ENCODE measurements around the gene TRIO. TPM values are rescaled to one million over a fixed set of nuclear protein-coding genes. Genes with fewer than 3 reads are reported as not detected.

TRIO gene
- total RNA-seq, 4 donors from 2014 or later = 112 to 155 (median 145) TPM

DNA sequence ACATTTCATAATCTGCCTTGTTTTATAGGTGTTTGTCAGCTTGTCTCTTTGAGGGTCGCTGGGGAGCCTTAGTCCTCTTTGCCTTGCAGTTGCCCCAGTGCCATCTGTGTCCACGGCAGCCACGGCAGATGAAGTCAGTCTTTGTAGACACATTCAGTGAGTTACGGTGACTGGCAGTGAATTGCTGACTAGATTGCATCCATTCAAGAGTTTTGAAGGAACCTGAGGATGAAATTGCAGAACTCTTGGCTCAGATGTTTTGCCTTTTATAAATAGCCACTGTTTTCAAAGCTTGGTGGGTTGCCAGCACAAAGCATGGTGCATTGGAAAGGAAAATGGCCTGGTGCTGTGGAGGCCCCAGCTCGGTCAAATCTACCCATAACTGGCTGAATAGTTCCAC, 125.6 kb downstream of the TRIO start:
- no peak for DNase-seq (ENCODE audit: extremely low spot score)
- Histone ChIP-seq H3K4me1 (peaks cover 61 to 78% (median 68%) of the 10 kb centered on the region in 4 donors), H3K36me3 (peaks cover 0 to 9% (median 7%) of the 10 kb centered on the region in 4 donors), H3K27ac (replicated peaks in 1 of 4) (peak overlapping the region; percentile 70 to 76 (median 74)), H3K4me3 (no peak overlapping the region), H3K9me3 (no peaks in the 10 kb centered on the region), H3K27me3 (no peaks in the 10 kb centered on the region)
- TF ChIP-seq, protein P1, sequence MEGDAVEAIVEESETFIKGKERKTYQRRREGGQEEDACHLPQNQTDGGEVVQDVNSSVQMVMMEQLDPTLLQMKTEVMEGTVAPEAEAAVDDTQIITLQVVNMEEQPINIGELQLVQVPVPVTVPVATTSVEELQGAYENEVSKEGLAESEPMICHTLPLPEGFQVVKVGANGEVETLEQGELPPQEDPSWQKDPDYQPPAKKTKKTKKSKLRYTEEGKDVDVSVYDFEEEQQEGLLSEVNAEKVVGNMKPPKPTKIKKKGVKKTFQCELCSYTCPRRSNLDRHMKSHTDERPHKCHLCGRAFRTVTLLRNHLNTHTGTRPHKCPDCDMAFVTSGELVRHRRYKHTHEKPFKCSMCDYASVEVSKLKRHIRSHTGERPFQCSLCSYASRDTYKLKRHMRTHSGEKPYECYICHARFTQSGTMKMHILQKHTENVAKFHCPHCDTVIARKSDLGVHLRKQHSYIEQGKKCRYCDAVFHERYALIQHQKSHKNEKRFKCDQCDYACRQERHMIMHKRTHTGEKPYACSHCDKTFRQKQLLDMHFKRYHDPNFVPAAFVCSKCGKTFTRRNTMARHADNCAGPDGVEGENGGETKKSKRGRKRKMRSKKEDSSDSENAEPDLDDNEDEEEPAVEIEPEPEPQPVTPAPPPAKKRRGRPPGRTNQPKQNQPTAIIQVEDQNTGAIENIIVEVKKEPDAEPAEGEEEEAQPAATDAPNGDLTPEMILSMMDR (IDR thresholded peaks at IDR 0.05) = no peak
- TF ChIP-seq POLR2AphosphoS5 (IDR thresholded peaks at IDR 0.05) = peak in 1 of 2 donors; percentile 5
- intact Hi-C loops (cut with DNase I) = loop anchor here (2.0 kb wide), 1 partner anchor 124 kb away; no protein-coding TSS in a partner anchor
- 47% methylated on average over 4 of the region's 5 CpGs for WGBS

DNA sequence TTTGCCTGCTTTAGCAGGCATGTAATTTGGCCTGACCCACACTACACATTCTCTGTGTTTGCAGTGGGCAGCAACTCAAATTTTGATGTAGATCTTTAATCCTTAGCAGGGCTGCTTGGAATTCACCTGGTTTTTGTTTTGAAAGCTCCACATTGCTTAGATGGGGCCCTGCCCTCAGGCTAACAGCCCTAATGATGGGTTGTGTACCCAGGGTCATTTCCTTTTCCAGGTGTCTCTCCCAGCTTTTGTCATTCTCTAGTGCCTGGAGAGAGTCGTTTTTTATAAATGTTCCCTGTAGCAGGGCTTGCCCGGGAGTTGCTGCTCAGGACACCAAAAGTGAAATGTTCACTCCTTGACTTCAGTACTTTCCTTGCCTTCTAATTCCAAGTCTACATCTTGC, 126.3 kb downstream of the TRIO start:
- Histone ChIP-seq H3K4me1 (peaks cover 58 to 77% (median 62%) of the 10 kb centered on the region in 4 donors), H3K27me3 (no peaks in the 10 kb centered on the region), H3K36me3 (peaks cover 0 to 9% (median 7%) of the 10 kb centered on the region in 4 donors), H3K4me3 (no peak overlapping the region), H3K27ac (replicated peaks in 1 of 4) (peak overlapping the region; percentile 70 to 76 (median 74)), H3K9me3 (no peaks in the 10 kb centered on the region)
- WGBS = 36% methylated on average over 2 of the region's 2 CpGs
- no peak for DNase-seq (ENCODE audit: extremely low spot score)
- TF ChIP-seq, protein P1 (IDR thresholded peaks at IDR 0.05) = no peak
- TF ChIP-seq EP300 (IDR thresholded peaks at IDR 0.05) = no peak
- intact Hi-C loops (cut with DNase I) = loop anchor here (2.0 kb wide), 1 partner anchor 125 kb away; no protein-coding TSS in a partner anchor

DNA sequence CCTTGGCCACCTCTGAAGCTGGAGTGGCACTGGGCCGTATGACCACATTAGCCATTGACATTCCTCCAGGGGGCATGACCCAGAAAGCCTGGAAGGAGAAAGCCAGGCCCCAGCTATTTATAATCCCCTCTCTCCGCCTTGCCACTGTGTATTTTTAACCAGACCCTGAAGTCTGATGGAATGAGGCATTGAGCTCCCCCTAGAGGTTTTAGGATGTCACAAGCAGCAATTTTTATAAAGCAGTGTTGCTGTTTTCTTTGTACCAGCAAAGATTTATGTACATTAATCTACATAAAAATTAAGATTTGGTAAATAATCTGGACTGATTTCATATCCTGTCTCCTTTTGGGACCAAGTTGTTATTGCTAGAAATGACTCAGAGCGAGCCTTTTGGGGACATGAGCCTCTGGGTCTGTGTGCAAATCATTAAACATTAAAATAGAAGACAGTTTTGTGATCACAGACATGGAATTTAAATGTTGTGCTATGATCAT, 127.1 kb downstream of the TRIO start:
- DNase-seq (ENCODE audit: extremely low spot score) = no peak
- Histone ChIP-seq H3K9me3 (no peaks in the 10 kb centered on the region), H3K4me1 (peaks cover 51 to 68% (median 54%) of the 10 kb centered on the region in 4 donors), H3K27ac (replicated peaks in 1 of 4) (peak overlapping the region; percentile 70 to 76 (median 74)), H3K4me3 (no peak overlapping the region), H3K36me3 (peaks cover 0 to 9% (median 7%) of the 10 kb centered on the region in 4 donors), H3K27me3 (no peaks in the 10 kb centered on the region)
- intact Hi-C loops (cut with DNase I) = no loop called here
- TF ChIP-seq EP300 (IDR thresholded peaks at IDR 0.05) = no peak
- TF ChIP-seq, protein P1 (IDR thresholded peaks at IDR 0.05) = peak; percentile 82
- 22% methylated on average over 3 of the region's 3 CpGs for WGBS

DNA sequence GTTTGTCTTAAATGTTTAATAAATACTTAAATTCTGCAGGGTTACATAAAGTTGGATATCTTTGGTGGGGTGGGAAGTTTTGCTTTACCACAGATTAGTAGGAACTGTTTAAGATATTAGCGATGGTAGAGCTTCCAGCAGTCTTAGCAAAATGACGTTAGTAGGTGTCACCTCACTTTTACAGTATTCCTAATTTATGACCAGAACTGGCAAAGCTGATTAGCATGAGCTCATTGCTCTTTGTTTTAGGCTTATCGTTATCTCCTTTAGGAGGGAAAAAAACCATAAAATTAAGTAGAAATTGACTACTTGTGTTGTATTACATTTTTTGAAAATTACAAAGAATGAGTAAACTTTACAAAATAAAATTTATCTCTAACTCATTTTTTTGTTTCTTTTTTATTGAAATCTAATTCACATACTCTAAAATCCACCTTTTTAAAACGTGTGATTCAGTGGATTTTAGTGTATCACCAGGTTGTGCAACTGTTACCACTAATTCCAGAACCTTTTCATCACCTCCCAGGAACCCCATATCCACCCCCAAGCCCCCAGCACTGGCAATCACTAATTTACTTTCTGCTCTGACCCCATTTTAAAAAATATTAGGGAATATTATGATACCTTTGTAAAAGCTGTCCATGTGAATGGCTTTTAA, 129.5 kb downstream of the TRIO start:
- DNase-seq (ENCODE audit: extremely low spot score) = no peak
- H3K9me3 ChIP-seq = no peaks in the 10 kb centered on the region
- peak overlapping the region in 2 of 4 donors; percentile 5 to 6 for H3K27ac ChIP-seq (replicated peaks in 1 of 4)
- intact Hi-C loops (cut with DNase I) = no loop called here
- no peak for TF ChIP-seq POLR2A (IDR thresholded peaks at IDR 0.05; ENCODE audit: low read depth)
- peaks cover 0 to 9% (median 7%) of the 10 kb centered on the region in 4 donors for H3K36me3 ChIP-seq
- H3K4me1 ChIP-seq = peaks cover 33 to 49% (median 41%) of the 10 kb centered on the region in 4 donors
- 56% methylated on average over 4 of the region's 4 CpGs for WGBS
- no peaks in the 10 kb centered on the region for H3K27me3 ChIP-seq
- H3K4me3 ChIP-seq = no peak overlapping the region

DNA sequence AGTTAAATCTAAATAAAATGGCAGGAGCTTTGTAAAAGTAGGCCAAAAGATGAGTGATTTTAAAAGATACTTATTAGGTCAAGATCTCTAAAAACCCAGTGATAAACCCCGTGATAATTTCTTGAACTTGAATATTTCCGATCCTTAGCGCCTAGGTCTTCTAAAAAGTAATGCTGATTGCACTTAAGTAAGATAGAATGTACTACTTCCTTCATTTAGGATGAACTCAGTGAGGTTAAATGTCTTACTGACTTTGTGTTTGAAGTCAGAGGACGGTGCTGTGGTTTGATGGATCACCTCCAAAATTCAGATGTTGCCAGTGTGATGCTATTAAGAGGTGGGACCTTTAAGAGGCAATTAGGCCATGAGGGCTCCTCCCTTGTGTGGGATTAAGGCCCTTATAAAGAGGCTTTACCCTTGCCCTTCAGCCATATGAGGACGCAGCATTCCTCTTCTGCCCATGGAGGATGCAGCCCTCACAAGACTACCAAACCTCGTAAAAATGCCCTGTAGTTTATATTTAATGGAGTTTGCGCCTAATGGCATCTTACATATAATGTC, 130.1 kb downstream of the TRIO start:
- TF ChIP-seq, protein P1 (IDR thresholded peaks at IDR 0.05) = no peak
- TF ChIP-seq POLR2A (IDR thresholded peaks at IDR 0.05; ENCODE audit: low read depth) = no peak
- TF ChIP-seq EP300 (IDR thresholded peaks at IDR 0.05) = no peak
- TF ChIP-seq POLR2AphosphoS5 (IDR thresholded peaks at IDR 0.05) = no peak

More for the DNA sequence above, 130.1 kb downstream of the TRIO start:
- Histone ChIP-seq H3K4me1 (peaks cover 27 to 49% (median 37%) of the 10 kb centered on the region in 4 donors), H3K36me3 (peaks cover 0 to 9% (median 7%) of the 10 kb centered on the region in 4 donors), H3K27me3 (no peaks in the 10 kb centered on the region), H3K4me3 (no peak overlapping the region), H3K27ac (replicated peaks in 1 of 4) (peak overlapping the region in 2 of 4 donors; percentile 5 to 6), H3K9me3 (no peaks in the 10 kb centered on the region)
- intact Hi-C loops (cut with DNase I) = no loop called here
- no peak for DNase-seq (ENCODE audit: extremely low spot score)
- 86% methylated on average over 7 of the region's 7 CpGs for WGBS
